Transverse colon (tissue), 3 donors: Measurements from ENCODE around the gene PRDM1.

ENCODE experiments used
- EP300 ChIP-seq: sonication (generic); formaldehyde crosslinking; IDR thresholded peaks from one replicate; pipeline ENCODE4 v1.6.1; 2017; ENCODE audit warnings: antibody characterized with exemption, low read depth
- TF ChIP-seq, protein P1 (sequence below), 5 experiments: fragments of 200-600 bp in 3 of 5; fragments of 450-650 bp in 2 of 5; sonication (generic) in 3 of 5; IDR thresholded peaks; 1 replicate in 2 of 5; 2 replicates in 3 of 5; pipeline ENCODE4 v1.5.1; 2016 to 2017; ENCODE audit warnings: antibody characterized with exemption in 5 of 5, inconsistent platforms in 3 of 5, mild to moderate bottlenecking in 2 of 5, moderate library complexity in 1 of 5

DNA sequence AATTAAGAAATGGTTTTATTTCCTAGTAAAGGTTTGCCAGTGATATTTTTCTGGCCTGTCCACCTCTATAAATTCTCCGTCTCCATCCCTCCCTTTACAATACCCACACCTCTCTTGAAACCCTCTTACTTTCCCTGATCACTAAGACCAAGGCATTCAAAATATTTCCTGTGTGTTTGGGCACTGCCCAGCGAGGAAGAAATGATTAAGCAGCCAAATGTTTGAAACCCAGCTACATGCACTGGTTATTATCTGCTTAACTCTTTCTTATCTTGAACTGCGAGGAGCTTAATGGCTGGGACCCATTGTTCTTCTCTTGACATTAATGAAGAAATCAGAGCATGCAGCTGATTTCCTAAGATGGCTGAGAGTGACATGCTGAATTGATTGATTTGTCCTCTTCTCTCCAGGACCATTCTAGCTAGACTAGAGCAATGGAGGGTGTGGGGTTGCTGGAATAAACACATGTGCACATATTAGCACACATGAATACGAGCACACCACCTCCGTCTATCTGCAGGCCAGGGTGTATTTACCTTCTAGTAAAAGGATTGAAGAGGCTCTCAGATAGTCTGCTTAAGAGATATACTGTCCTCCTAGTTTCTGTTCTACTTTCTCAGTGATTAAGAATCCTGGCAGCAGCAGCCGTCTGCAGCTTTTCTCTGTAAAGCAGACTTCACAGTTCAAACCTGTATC is 46.1 kb upstream of the PRDM1 start:
- TF ChIP-seq EP300 = no peak
- TF ChIP-seq, protein P1, sequence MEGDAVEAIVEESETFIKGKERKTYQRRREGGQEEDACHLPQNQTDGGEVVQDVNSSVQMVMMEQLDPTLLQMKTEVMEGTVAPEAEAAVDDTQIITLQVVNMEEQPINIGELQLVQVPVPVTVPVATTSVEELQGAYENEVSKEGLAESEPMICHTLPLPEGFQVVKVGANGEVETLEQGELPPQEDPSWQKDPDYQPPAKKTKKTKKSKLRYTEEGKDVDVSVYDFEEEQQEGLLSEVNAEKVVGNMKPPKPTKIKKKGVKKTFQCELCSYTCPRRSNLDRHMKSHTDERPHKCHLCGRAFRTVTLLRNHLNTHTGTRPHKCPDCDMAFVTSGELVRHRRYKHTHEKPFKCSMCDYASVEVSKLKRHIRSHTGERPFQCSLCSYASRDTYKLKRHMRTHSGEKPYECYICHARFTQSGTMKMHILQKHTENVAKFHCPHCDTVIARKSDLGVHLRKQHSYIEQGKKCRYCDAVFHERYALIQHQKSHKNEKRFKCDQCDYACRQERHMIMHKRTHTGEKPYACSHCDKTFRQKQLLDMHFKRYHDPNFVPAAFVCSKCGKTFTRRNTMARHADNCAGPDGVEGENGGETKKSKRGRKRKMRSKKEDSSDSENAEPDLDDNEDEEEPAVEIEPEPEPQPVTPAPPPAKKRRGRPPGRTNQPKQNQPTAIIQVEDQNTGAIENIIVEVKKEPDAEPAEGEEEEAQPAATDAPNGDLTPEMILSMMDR (IDR thresholded peaks at IDR 0.05) = no peak
